NCI-H345 treated with DMSO at 0.1 percent for 48 hours (cell line): ENCODE measurements around the gene ANKS1A.
A peak's percentile ranks its signal among the peaks of the same experiment; 100 is the strongest.
"Not testable (repeated sequence)": the region's sequence is repeated elsewhere in the genome, so short reads cannot be mapped to it uniquely, and the experiment has no call there.

ENCODE experiments used
- DNase-seq: peaks from one replicate; lab custom pipeline; 2025; ENCODE audit not compliant: unreplicated experiment; lab: John Stamatoyannopoulos, UW

The ANKS1A gene

GRCh38 chr6:34916348-34916967 is 27.4 kb downstream of the ANKS1A start:
- no peak for DNase-seq

GRCh38 chr6:34917626-34918285 is 28.7 kb downstream of the ANKS1A start:
- DNase-seq, result no peak

GRCh38 chr6:34919651-34920050 is 30.6 kb downstream of the ANKS1A start:
- no peak for DNase-seq

GRCh38 chr6:34920097-34920496 is 31.0 kb downstream of the ANKS1A start:
- no peak for DNase-seq

- DNase-seq, result no peak
Measured at GRCh38 chr6:34922177-34922663, 33.2 kb downstream of the ANKS1A start.

- DNase-seq, result no peak
Measured at GRCh38 chr6:34924831-34925625, 36.0 kb downstream of the ANKS1A start.

- no peak for DNase-seq
Measured at GRCh38 chr6:34926655-34927054, 37.6 kb downstream of the ANKS1A start.

GRCh38 chr6:34928220-34928619 is 39.2 kb downstream of the ANKS1A start:
- DNase-seq, result peak; percentile 55

- DNase-seq, result peak; percentile 16
Measured at GRCh38 chr6:34928695-34929094, 39.6 kb downstream of the ANKS1A start.

- DNase-seq, result no peak
Measured at GRCh38 chr6:34929241-34929978, 40.4 kb downstream of the ANKS1A start.

GRCh38 chr6:34930221-34930620 is 41.2 kb downstream of the ANKS1A start:
- no peak for DNase-seq

GRCh38 chr6:34932202-34932601 is 43.1 kb downstream of the ANKS1A start:
- not testable (repeated sequence) for DNase-seq

- no peak for DNase-seq
Measured at GRCh38 chr6:34934516-34934915, 45.5 kb downstream of the ANKS1A start.

- DNase-seq, result no peak
Measured at GRCh38 chr6:34938268-34938667, 49.2 kb downstream of the ANKS1A start.

- no peak for DNase-seq
Measured at GRCh38 chr6:34940030-34940434, 51.0 kb downstream of the ANKS1A start.

GRCh38 chr6:34941421-34941820 is 52.4 kb downstream of the ANKS1A start:
- DNase-seq, result no peak

- no peak for DNase-seq
Measured at GRCh38 chr6:34945317-34945716, 56.3 kb downstream of the ANKS1A start.

GRCh38 chr6:34947561-34947960 is 58.5 kb downstream of the ANKS1A start:
- DNase-seq, result no peak

GRCh38 chr6:34949636-34950035 is 60.6 kb downstream of the ANKS1A start:
- DNase-seq, result no peak

- no peak for DNase-seq
Measured at GRCh38 chr6:34950849-34951248, 61.8 kb downstream of the ANKS1A start.

GRCh38 chr6:34951731-34952130 is 62.7 kb downstream of the ANKS1A start:
- no peak for DNase-seq
